Aorta (tissue), 5 donors: ENCODE data around the gene SLC43A3. TPM values are rescaled to one million over a fixed set of nuclear protein-coding genes. Genes with fewer than 3 reads are reported as not detected.

Source experiments
- ATAC-seq: fragments of 200-7000 bp; cut with Tn5 transposase; one replicate; pipeline ENCODE4 v1.9.1; 2022; ENCODE audit warnings: moderate library complexity; ENCODE audit not compliant: low FRiP score
- DNase-seq, 2 donors: peaks; one replicate each; pipeline ENCODE4 v3.0.0-alpha.2; 2020
- H3K27ac ChIP-seq, 2 donors: one replicate each; pipeline ENCODE4 v1.5.1; 2013; ENCODE audit warnings: low read length in 2 of 2, mild to moderate bottlenecking in 2 of 2, moderate library complexity in 2 of 2, control low read depth in 1 of 2, inconsistent platforms in 1 of 2, low read depth in 1 of 2
- H3K27me3 ChIP-seq, 2 donors: one replicate each; pipeline ENCODE4 v1.6.1; 2013; ENCODE audit warnings: control low read depth in 1 of 2, low read length in 1 of 2, mild to moderate bottlenecking in 1 of 2, moderate library complexity in 1 of 2; ENCODE audit not compliant: insufficient read depth in 2 of 2, control insufficient read depth in 1 of 2
- H3K36me3 ChIP-seq, 2 donors: one replicate each; pipeline ENCODE4 v1.6.1; 2013; ENCODE audit warnings: control low read depth in 1 of 2, low read length in 1 of 2, mild to moderate bottlenecking in 1 of 2; ENCODE audit not compliant: insufficient read depth in 2 of 2, control insufficient read depth in 1 of 2
- H3K4me1 ChIP-seq, 2 donors: one replicate each; pipeline ENCODE4 v1.6.1; 2013; ENCODE audit warnings: low read length in 2 of 2, control low read depth in 1 of 2, mild to moderate bottlenecking in 1 of 2, moderate library complexity in 1 of 2; ENCODE audit not compliant: insufficient read depth in 2 of 2, control insufficient read depth in 1 of 2
- H3K4me3 ChIP-seq, 2 donors: one replicate each; pipeline ENCODE4 v1.5.1; 2013; ENCODE audit warnings: low read length in 2 of 2, control low read depth in 1 of 2, mild to moderate bottlenecking in 1 of 2
- H3K9me3 ChIP-seq: one replicate; pipeline ENCODE4 v1.6.1; 2013; ENCODE audit warnings: mild to moderate bottlenecking, low read length; ENCODE audit not compliant: control insufficient read depth
- WGBS, 2 donors: extraction: QIAGEN DNeasy Blood & Tissue Kit; methylation state at CpG; one replicate each; pipeline ENCODE4 v1.1.7; 2013; 5-methylcytosine and 5-hydroxymethylcytosine counted together
- intact Hi-C, 2 donors: fragments of 100-400 bp; cut with DNase I; formaldehyde crosslinking; loops; one replicate each; pipeline versions ENCODE4 v1.14.2 to v1.15.0; 2022
- polyA plus RNA-seq, 2 donors: library from polyadenylated mRNA; stranded (reverse); fragments of 200-250 nt; gene quantifications; one replicate each; pipeline ENCODE4 v1.2.3, GENCODE V29; 2013
- total RNA-seq, 2 donors: library from RNA; stranded (reverse); fragmentation: NEBNext Ultra II Directional; extraction: Animal tissue kit (Norgen Biotek cat#: 25700); gene quantifications; one replicate each; pipeline ENCODE4 v1.2.1, GENCODE V29; 2021
- donor health status: healthy with polysubstance abuse.
- donor health status: Bipolar disorder and iron deficiency.
- donor health status: DM: no; HTN: no; CAD: no.
- donor health status: DM: no; HTN: no; CAD: no.
- donor health status: DM: yes; HTN: yes; CAD: no.

Gene SLC43A3
- total and polyA plus RNA-seq, 4 donors, result 28.0 to 97.8 (median 45.1) TPM

GRCh38 chr11:57460758-57461749 is 34.1 kb upstream of the SLC43A3 start:
- DNase-seq (no peak), ATAC-seq (no peak)
- Histone ChIP-seq H3K9me3 (no peaks in the 10 kb centered on the region), H3K4me3 (no peak overlapping the region), H3K27me3 (no peaks in the 10 kb centered on the region), H3K4me1 (no peaks in the 10 kb centered on the region), H3K27ac (no peak overlapping the region), H3K36me3 (no peaks in the 10 kb centered on the region)
- intact Hi-C loops, result no loop called here
- WGBS, 2 donors, result 8 to 9% methylated on average over 40 to 50 of the region's 50 CpGs

GRCh38 chr11:57460022-57460757 is 33.3 kb upstream of the SLC43A3 start, which contains the start of gene RTN4RL2:
RTN4RL2 (plus strand) TSS chr11:57460528; CDS start chr11:57460866, 338 bp downstream.
- 1% methylated on average over 32 to 66 of the region's 66 CpGs for WGBS, 2 donors
- no peak within 1 kb of the TSS for H3K27ac ChIP-seq
- H3K27me3 ChIP-seq, result no peaks in the 10 kb centered on the region
- H3K36me3 ChIP-seq, result no peaks in the 10 kb centered on the region
- intact Hi-C loops, result no loop called here
- DNase-seq, result peak in 1 of 2 donors; percentile 64
- ATAC-seq, result no peak
- H3K9me3 ChIP-seq, result no peaks in the 10 kb centered on the region
- no peaks in the 10 kb centered on the region for H3K4me1 ChIP-seq
- peak within 1 kb of the TSS; percentile 0 to 7 for H3K4me3 ChIP-seq

- 1% methylated on average over 54 to 62 of the region's 62 CpGs for WGBS, 2 donors
- Histone ChIP-seq H3K4me3 (peak overlapping the region in 1 of 2 donors; percentile 7), H3K9me3 (no peaks in the 10 kb centered on the region), H3K27me3 (no peaks in the 10 kb centered on the region), H3K27ac (no peak overlapping the region), H3K36me3 (no peaks in the 10 kb centered on the region), H3K4me1 (no peaks in the 10 kb centered on the region)
- intact Hi-C loops, result loop anchor here (2.0 to 10.0 kb wide), 5 partner anchors 21 to 1055 kb away; partner anchors contain the start of gene YPEL4 (in 1 of the 2)
- ATAC-seq (no peak), DNase-seq (no peak)
Observed at GRCh38 chr11:57459164-57460021, 32.5 kb upstream of the SLC43A3 start.

- H3K4me3 ChIP-seq, result peak overlapping the region; percentile 19 to 22
- intact Hi-C loops, result loop anchor here (2.0 to 10.0 kb wide), 5 partner anchors 22 to 1056 kb away; partner anchors contain the start of gene YPEL4 (in 1 of the 2)
- no peaks in the 10 kb centered on the region for H3K27me3 ChIP-seq
- no peaks in the 10 kb centered on the region for H3K36me3 ChIP-seq
- no peaks in the 10 kb centered on the region for H3K4me1 ChIP-seq
- H3K9me3 ChIP-seq, result no peaks in the 10 kb centered on the region
- H3K27ac ChIP-seq, result no peak overlapping the region
- DNase-seq (peak; percentile 66 to 89), ATAC-seq (peak; percentile 68)
- WGBS, 2 donors, result 1% methylated on average over 32 to 44 of the region's 44 CpGs
Observed at GRCh38 chr11:57458410-57459163, 31.7 kb upstream of the SLC43A3 start.

GRCh38 chr11:57458060-57458409 is 31.1 kb upstream of the SLC43A3 start:
- ATAC-seq, result peak; percentile 19
- Histone ChIP-seq H3K27me3 (no peaks in the 10 kb centered on the region), H3K27ac (no peak overlapping the region), H3K9me3 (no peaks in the 10 kb centered on the region), H3K4me1 (no peaks in the 10 kb centered on the region), H3K4me3 (peak overlapping the region in 1 of 2 donors; percentile 22), H3K36me3 (no peaks in the 10 kb centered on the region)
- 0 to 2% methylated on average over 12 to 16 of the region's 16 CpGs for whole genome bisulfite sequencing, 2 donors
- DNase-seq, result no peak
- intact Hi-C loops, result loop anchor here (2.0 to 10.0 kb wide), 5 partner anchors 23 to 1057 kb away; partner anchors contain the start of gene YPEL4 (in 1 of the 2)

- Histone ChIP-seq H3K27me3 (no peaks in the 10 kb centered on the region), H3K4me3 (no peak overlapping the region)
Observed at GRCh38 chr11:57457643-57458023, 30.7 kb upstream of the SLC43A3 start.

GRCh38 chr11:57456960-57457642 is 30.2 kb upstream of the SLC43A3 start:
- Histone ChIP-seq H3K9me3 (no peaks in the 10 kb centered on the region), H3K27ac (no peak overlapping the region), H3K4me3 (no peak overlapping the region), H3K4me1 (no peaks in the 10 kb centered on the region), H3K27me3 (no peaks in the 10 kb centered on the region), H3K36me3 (no peaks in the 10 kb centered on the region)
- 6% methylated on average over 19 of the region's 19 CpGs for WGBS, 2 donors
- ATAC-seq, result peak; percentile 93
- intact Hi-C loops, result loop anchor here (1.0 to 10.0 kb wide), 6 partner anchors 22 to 1058 kb away; partner anchors contain the start of gene YPEL4 (in 1 of the 2)
- DNase-seq, result peak; percentile 92 to 96

More at GRCh38 chr11:57457643-57458023, 30.7 kb upstream of the SLC43A3 start:
- intact Hi-C loops, result loop anchor here (1.0 to 10.0 kb wide), 7 partner anchors 22 to 1057 kb away; partner anchors contain the start of gene YPEL4 (in 1 of the 2)
- ATAC-seq, result no peak
- H3K36me3 ChIP-seq, result no peaks in the 10 kb centered on the region
- no peaks in the 10 kb centered on the region for H3K4me1 ChIP-seq
- DNase-seq, result no peak
- H3K27ac ChIP-seq, result no peak overlapping the region
- 2 to 4% methylated on average over 7 of the region's 7 CpGs for WGBS, 2 donors
- H3K9me3 ChIP-seq, result no peaks in the 10 kb centered on the region
